Natural killer cell (primary cell): Measurements from ENCODE around the gene ANKRD44. TPM values are rescaled to one million over a fixed set of nuclear protein-coding genes. Genes with fewer than 3 reads are reported as not detected.

Experiments
- ATAC-seq, 3 donors: fragments of 150-1000 bp in 2 of 3; fragments of 200-7000 bp in 1 of 3; cut with Tn5 transposase; 1 replicate in 1 of 3; 2 replicates in 2 of 3; pipeline ENCODE4 v1.10.0; 2021; ENCODE audit warnings: mild to moderate bottlenecking in 2 of 3, moderate library complexity in 2 of 3
- DNase-seq, 2 donors: peaks; one replicate each; pipeline versions ENCODE4 v3.0.0 to v3.0.0-alpha.2; 2013 to 2021; ENCODE audit warnings: mixed read lengths in 1 of 2
- H3K27ac ChIP-seq: one replicate; pipeline ENCODE4 v1.5.1; 2013; ENCODE audit warnings: mild to moderate bottlenecking, low read length
- H3K27me3 ChIP-seq: one replicate; pipeline ENCODE4 v1.6.1; 2013; ENCODE audit warnings: low read length; ENCODE audit not compliant: control insufficient read depth, insufficient read depth
- H3K36me3 ChIP-seq: one replicate; pipeline ENCODE4 v1.6.1; 2013; ENCODE audit warnings: low read length; ENCODE audit not compliant: control insufficient read depth, insufficient read depth
- H3K4me1 ChIP-seq: one replicate; pipeline ENCODE4 v1.6.1; 2013; ENCODE audit warnings: low read length; ENCODE audit not compliant: control insufficient read depth, insufficient read depth
- H3K4me3 ChIP-seq: one replicate; pipeline ENCODE4 v1.5.1; 2013; ENCODE audit warnings: low read length
- H3K9me3 ChIP-seq: one replicate; pipeline ENCODE4 v1.6.1; 2013; ENCODE audit warnings: low read length; ENCODE audit not compliant: control insufficient read depth, insufficient read depth
- H3K27ac Mint-ChIP-seq, 2 donors: one replicate each; pipeline ENCODE4 v1.8.0; 2022; ENCODE audit warnings: mild to moderate bottlenecking in 2 of 2, mixed read lengths in 2 of 2, moderate library complexity in 1 of 2
- H3K27me3 Mint-ChIP-seq, 2 donors: one replicate each; pipeline ENCODE4 v1.8.0; 2022; ENCODE audit warnings: low read depth in 2 of 2, mixed read lengths in 2 of 2
- H3K36me3 Mint-ChIP-seq: one replicate; pipeline ENCODE4 v1.8.0; 2022; ENCODE audit warnings: mixed read lengths
- H3K4me1 Mint-ChIP-seq, 2 donors: one replicate each; pipeline ENCODE4 v1.8.0; 2022; ENCODE audit warnings: mixed read lengths in 2 of 2
- H3K4me3 Mint-ChIP-seq: one replicate; pipeline ENCODE4 v1.8.0; 2022; ENCODE audit warnings: mild to moderate bottlenecking, moderate library complexity, mixed read lengths
- H3K9me3 Mint-ChIP-seq, 2 donors: one replicate each; pipeline ENCODE4 v1.8.0; 2022; ENCODE audit warnings: mixed read lengths in 2 of 2
- WGBS: methylation state at CpG from one replicate; pipeline ENCODE4 v1.1.7; 2013; ENCODE audit warnings: missing lambda C conversion rate; ENCODE audit not compliant: insufficient coverage; 5-methylcytosine and 5-hydroxymethylcytosine counted together
- intact Hi-C: fragments of 100-400 bp; cut with micrococcal nuclease; formaldehyde crosslinking; loops from one replicate; pipeline ENCODE4 v1.14.2; 2022
- total RNA-seq, 4 donors: library from RNA; stranded (reverse); fragments of 120-200 nt in 1 of 4; gene quantifications; one replicate each; pipeline versions ENCODE4 v1.2.3 to v1.2.4, GENCODE V29; 2013 to 2022
- TF ChIP-seq, protein P1 (sequence below): fragments of 200-600 bp; IDR thresholded peaks from one replicate; pipeline ENCODE4 v1.8.0; 2022; ENCODE audit warnings: antibody characterized with exemption

ANKRD44 gene
- total RNA-seq, 3 donors from 2014 or later (not counting 1 experiment from before 2014, with no cell fraction given) = 252 to 376 (median 311) TPM

- H3K4me3 ChIP-seq = no peak overlapping the region
- H3K27me3 ChIP-seq = no peaks in the 10 kb centered on the region
- Mint-ChIP-seq H3K27ac (peak overlapping the region; percentile 4 to 20), H3K27me3 (no peaks in the 10 kb centered on the region), H3K4me1 (peaks cover 21 to 33% of the 10 kb centered on the region in 2 donors), H3K9me3 (no peaks in the 10 kb centered on the region), H3K4me3 (no peak overlapping the region), H3K36me3 (peaks cover 25% of the 10 kb centered on the region)
- DNase-seq = peak in 1 of 2 donors; percentile 21
- no peaks in the 10 kb centered on the region for H3K4me1 ChIP-seq
- H3K9me3 ChIP-seq = no peaks in the 10 kb centered on the region
- H3K36me3 ChIP-seq = peaks cover 87% of the 10 kb centered on the region
- intact Hi-C loops = no loop called here
- ATAC-seq = no peak
- WGBS = 86% methylated on average over 3 of the region's 4 CpGs
- H3K27ac ChIP-seq = no peak overlapping the region
- TF ChIP-seq, protein P1, sequence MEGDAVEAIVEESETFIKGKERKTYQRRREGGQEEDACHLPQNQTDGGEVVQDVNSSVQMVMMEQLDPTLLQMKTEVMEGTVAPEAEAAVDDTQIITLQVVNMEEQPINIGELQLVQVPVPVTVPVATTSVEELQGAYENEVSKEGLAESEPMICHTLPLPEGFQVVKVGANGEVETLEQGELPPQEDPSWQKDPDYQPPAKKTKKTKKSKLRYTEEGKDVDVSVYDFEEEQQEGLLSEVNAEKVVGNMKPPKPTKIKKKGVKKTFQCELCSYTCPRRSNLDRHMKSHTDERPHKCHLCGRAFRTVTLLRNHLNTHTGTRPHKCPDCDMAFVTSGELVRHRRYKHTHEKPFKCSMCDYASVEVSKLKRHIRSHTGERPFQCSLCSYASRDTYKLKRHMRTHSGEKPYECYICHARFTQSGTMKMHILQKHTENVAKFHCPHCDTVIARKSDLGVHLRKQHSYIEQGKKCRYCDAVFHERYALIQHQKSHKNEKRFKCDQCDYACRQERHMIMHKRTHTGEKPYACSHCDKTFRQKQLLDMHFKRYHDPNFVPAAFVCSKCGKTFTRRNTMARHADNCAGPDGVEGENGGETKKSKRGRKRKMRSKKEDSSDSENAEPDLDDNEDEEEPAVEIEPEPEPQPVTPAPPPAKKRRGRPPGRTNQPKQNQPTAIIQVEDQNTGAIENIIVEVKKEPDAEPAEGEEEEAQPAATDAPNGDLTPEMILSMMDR = no peak
These were observed 224.1 kb downstream of the ANKRD44 start for GRCh38 chr2:197086500-197086899.

- H3K4me1 Mint-ChIP-seq = peaks cover 21 to 30% of the 10 kb centered on the region in 2 donors
- TF ChIP-seq, protein P1 = no peak
These were observed 224.9 kb downstream of the ANKRD44 start for GRCh38 chr2:197085665-197086064.

GRCh38 chr2:197081294-197081693 is 229.3 kb downstream of the ANKRD44 start:
- Mint-ChIP-seq H3K4me3 (no peak overlapping the region), H3K36me3 (peaks cover 35% of the 10 kb centered on the region), H3K9me3 (peaks cover 0 to 5% of the 10 kb centered on the region in 2 donors), H3K4me1 (peaks cover 0 to 11% of the 10 kb centered on the region in 2 donors), H3K27me3 (no peaks in the 10 kb centered on the region), H3K27ac (peak overlapping the region; percentile 22 to 78)
- Histone ChIP-seq H3K27me3 (no peaks in the 10 kb centered on the region), H3K4me3 (no peak overlapping the region), H3K4me1 (no peaks in the 10 kb centered on the region), H3K27ac (no peak overlapping the region), H3K36me3 (peaks cover 90% of the 10 kb centered on the region), H3K9me3 (no peaks in the 10 kb centered on the region)
- ATAC-seq (no peak), DNase-seq (no peak)
- 59% methylated on average over 3 of the region's 4 CpGs for WGBS
- intact Hi-C loops = no loop called here
- TF ChIP-seq, protein P1 = no peak

More at GRCh38 chr2:197085665-197086064, 224.9 kb downstream of the ANKRD44 start:
- Mint-ChIP-seq H3K27me3 (no peaks in the 10 kb centered on the region), H3K4me3 (no peak overlapping the region), H3K27ac (peak overlapping the region; percentile 61 to 70), H3K36me3 (peaks cover 30% of the 10 kb centered on the region), H3K9me3 (no peaks in the 10 kb centered on the region)
- intact Hi-C loops = no loop called here
- ATAC-seq = no peak
- Histone ChIP-seq H3K4me3 (no peak overlapping the region), H3K27me3 (no peaks in the 10 kb centered on the region), H3K36me3 (peaks cover 87% of the 10 kb centered on the region), H3K4me1 (no peaks in the 10 kb centered on the region), H3K9me3 (no peaks in the 10 kb centered on the region), H3K27ac (no peak overlapping the region)
- 98% methylated on average over 5 of the region's 5 CpGs for WGBS
- no peak for DNase-seq

DNA sequence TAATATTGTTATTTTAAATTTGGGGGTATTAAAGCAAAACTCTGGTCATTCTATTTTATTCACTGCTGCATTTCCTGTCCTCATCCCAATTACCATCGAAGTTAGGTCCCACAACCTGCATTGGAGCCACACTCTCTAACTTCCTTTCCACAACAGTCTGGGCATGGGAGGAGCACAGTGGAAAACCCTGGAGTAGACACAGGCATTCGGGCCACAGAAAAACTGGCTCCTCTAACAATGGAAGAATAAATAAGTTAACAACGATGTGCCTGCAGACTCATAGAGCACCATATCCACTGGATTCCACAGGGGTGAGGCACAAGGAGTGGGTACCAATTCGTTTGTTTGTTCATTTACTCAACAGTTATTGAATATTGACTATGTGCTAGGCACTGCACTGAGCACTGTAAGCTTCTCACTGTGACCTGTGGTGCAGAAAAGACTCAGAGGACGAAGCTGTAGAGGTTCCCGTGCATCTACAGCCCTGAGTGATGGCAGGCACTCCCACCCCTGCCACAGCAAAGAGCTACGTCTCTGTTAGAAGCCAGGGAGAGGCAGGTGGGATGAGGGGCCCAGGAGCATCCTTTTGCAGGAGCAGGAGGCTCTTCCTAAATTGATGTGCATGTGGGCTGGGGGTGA is 229.9 kb downstream of the ANKRD44 start:
- 98% methylated on average over 7 of the region's 7 CpGs for WGBS
- no peaks in the 10 kb centered on the region for H3K27me3 ChIP-seq
- ATAC-seq = no peak
- peaks cover 36% of the 10 kb centered on the region for H3K36me3 Mint-ChIP-seq
- no peak overlapping the region for H3K4me3 Mint-ChIP-seq
- H3K9me3 ChIP-seq = no peaks in the 10 kb centered on the region
- peaks cover 0 to 11% of the 10 kb centered on the region in 2 donors for H3K4me1 Mint-ChIP-seq
- TF ChIP-seq, protein P1 = no peak
- H3K9me3 Mint-ChIP-seq = peaks cover 0 to 5% of the 10 kb centered on the region in 2 donors
- H3K4me3 ChIP-seq = no peak overlapping the region
- peaks cover 90% of the 10 kb centered on the region for H3K36me3 ChIP-seq
- peak overlapping the region; percentile 22 to 78 for H3K27ac Mint-ChIP-seq
- no peak overlapping the region for H3K27ac ChIP-seq
- intact Hi-C loops = no loop called here
- no peak for DNase-seq
- H3K27me3 Mint-ChIP-seq = no peaks in the 10 kb centered on the region
- H3K4me1 ChIP-seq = no peaks in the 10 kb centered on the region
